B cell (primary cell): ENCODE results near the gene ARID4B. TPM values are rescaled to one million over a fixed set of nuclear protein-coding genes. Genes with fewer than 3 reads are reported as not detected.
A peak's percentile ranks its signal among the peaks of the same experiment; 100 is the strongest.

Experiments used
- ATAC-seq: fragments of 200-7000 bp; cut with Tn5 transposase; one replicate; pipeline ENCODE4 v1.10.0; 2021; ENCODE audit warnings: low read depth, mild to moderate bottlenecking, moderate number of reproducible peaks, moderate library complexity
- CTCF ChIA-PET: fragments of 350-600 bp; sonication (Branson Sonifier 250); formaldehyde crosslinking; loops from one replicate; lab custom pipeline; 2021; ENCODE audit warnings: antibody characterized with exemption, inconsistent platforms; lab: Charles Lee
- POLR2A ChIA-PET: fragments of 350-600 bp; sonication (Branson Sonifier 250); formaldehyde crosslinking; loops from one replicate; lab custom pipeline; 2021; ENCODE audit warnings: antibody characterized with exemption; lab: Charles Lee
- DNase-seq: peaks from one replicate; pipeline ENCODE4 v3.0.0; 2013
- H2AFZ ChIP-seq: 2 replicates; pipeline ENCODE4 v1.6.1; 2012; ENCODE audit warnings: mild to moderate bottlenecking, low read depth, low read length; ENCODE audit not compliant: insufficient read depth, poor library complexity, severe bottlenecking
- H3K27ac ChIP-seq, 2 donors: 1 replicate in 1 of 2; 2 replicates in 1 of 2; pipeline ENCODE4 v1.5.1; 2012 to 2013; ENCODE audit warnings: low read length in 2 of 2, mild to moderate bottlenecking in 2 of 2, moderate library complexity in 1 of 2
- H3K27me3 ChIP-seq, 4 experiments: fragments of 200-600 bp in 1 of 4; sonication (generic) in 1 of 4; replicated peaks in 1 of 4; 1 replicate in 2 of 4; 2 replicates in 2 of 4; pipeline versions ENCODE4 v1.6.1 to v1.7.0; 2013 to 2016; ENCODE audit warnings: low read length in 3 of 4, mild to moderate bottlenecking in 2 of 4, mixed read lengths in 1 of 4, moderate library complexity in 1 of 4; ENCODE audit not compliant: insufficient read depth in 4 of 4, control insufficient read depth in 3 of 4; ENCODE audit errors: control extremely low read depth in 1 of 4
- H3K36me3 ChIP-seq, 2 experiments: replicated peaks in 1 of 2; 1 replicate in 1 of 2; 2 replicates in 1 of 2; pipeline versions ENCODE4 v1.6.1 to v1.7.1; 2013; ENCODE audit warnings: low read length in 1 of 2; ENCODE audit not compliant: insufficient read depth in 2 of 2, control insufficient read depth in 1 of 2; ENCODE audit errors: control extremely low read depth in 1 of 2, extremely low read depth in 1 of 2
- H3K4me1 ChIP-seq, 2 donors: fragments of 200-600 bp in 1 of 2; sonication (generic) in 1 of 2; 1 replicate in 1 of 2; 2 replicates in 1 of 2; pipeline versions ENCODE4 v1.5.1 to v1.6.1; 2013 to 2017; ENCODE audit warnings: low read length in 2 of 2; ENCODE audit not compliant: control insufficient read depth in 2 of 2, insufficient read depth in 2 of 2
- H3K4me2 ChIP-seq: replicated peaks from 2 replicates; pipeline ENCODE3; 2012; ENCODE audit warnings: mild to moderate bottlenecking, low read depth, low read length; ENCODE audit not compliant: poor library complexity, severe bottlenecking
- H3K4me3 ChIP-seq, 5 experiments: fragments of 200-600 bp in 1 of 5; sonication (generic) in 1 of 5; 1 replicate in 3 of 5; 2 replicates in 2 of 5; pipeline versions ENCODE4 v1.5.1 to v1.7.0; 2011 to 2016; ENCODE audit warnings: low read length in 4 of 5, mild to moderate bottlenecking in 4 of 5, low read depth in 2 of 5, control low read depth in 1 of 5, moderate library complexity in 1 of 5; ENCODE audit not compliant: insufficient read depth in 1 of 5; ENCODE audit errors: control extremely low read depth in 1 of 5, extremely low read depth in 1 of 5
- H3K79me2 ChIP-seq: fragments of 200-600 bp; sonication (generic); one replicate; pipeline ENCODE4 v1.6.0; 2016; ENCODE audit warnings: low read length; ENCODE audit not compliant: control insufficient read depth, insufficient read depth
- H3K9ac ChIP-seq: fragments of 200-600 bp; sonication (generic); 2 replicates; pipeline ENCODE4 v1.6.1; 2017; ENCODE audit warnings: mild to moderate bottlenecking, low read length, moderate library complexity
- H3K9me3 ChIP-seq, 3 donors: one replicate each; pipeline versions ENCODE4 v1.6.1 to v1.7.1; 2013; ENCODE audit warnings: low read length in 2 of 3; ENCODE audit not compliant: control insufficient read depth in 2 of 3, insufficient read depth in 1 of 3; ENCODE audit errors: control extremely low read depth in 1 of 3
- H4K20me1 ChIP-seq: 2 replicates; pipeline ENCODE4 v1.6.0; 2012; ENCODE audit warnings: mild to moderate bottlenecking, low read length; ENCODE audit not compliant: insufficient read depth, control insufficient read depth, poor library complexity, severe bottlenecking
- H3K27ac Mint-ChIP-seq: one replicate; pipeline ENCODE4 v1.8.0; 2021; ENCODE audit warnings: mixed read lengths
- H3K27me3 Mint-ChIP-seq: one replicate; pipeline ENCODE4 v1.8.0; 2021; ENCODE audit warnings: mixed read lengths
- H3K4me1 Mint-ChIP-seq: one replicate; pipeline ENCODE4 v1.8.0; 2021; ENCODE audit warnings: mixed read lengths
- H3K4me3 Mint-ChIP-seq: one replicate; pipeline ENCODE4 v1.8.0; 2021; ENCODE audit warnings: mixed read lengths
- H3K9me3 Mint-ChIP-seq: one replicate; pipeline ENCODE4 v1.8.0; 2022; ENCODE audit warnings: mixed read lengths; ENCODE audit not compliant: insufficient read depth
- CTCF ChIP-seq: fragments of 200-600 bp; IDR thresholded peaks from one replicate; pipeline ENCODE4 v1.8.0; 2022; ENCODE audit warnings: antibody characterized with exemption, mild to moderate bottlenecking
- EZH2 ChIP-seq: IDR thresholded peaks from 2 replicates; pipeline ENCODE4 v1.6.1; 2012; ENCODE audit warnings: borderline replicate concordance, low read depth, mild to moderate bottlenecking, moderate library complexity, low read length; ENCODE audit not compliant: insufficient read depth, poor library complexity, severe bottlenecking
- WGBS: methylation state at CpG from one replicate; pipeline ENCODE4 v1.1.5; 2013; ENCODE audit warnings: missing lambda C conversion rate; ENCODE audit not compliant: insufficient coverage; 5-methylcytosine and 5-hydroxymethylcytosine counted together
- intact Hi-C: fragments of 100-400 bp; cut with micrococcal nuclease; formaldehyde crosslinking; loops from one replicate; pipeline ENCODE4 v1.10.0; 2022
- polyA plus RNA-seq: library from polyadenylated mRNA; depleted of rRNA; stranded (reverse); fragments of >200 nt; gene quantifications from 2 replicates; pipeline ENCODE4 v1.2.3, GENCODE V29; 2012
- total RNA-seq, 2 donors: library from RNA; stranded (reverse); fragments of 120-200 nt in 1 of 2; gene quantifications; 1 replicate in 1 of 2; 2 replicates in 1 of 2; pipeline versions ENCODE4 v1.2.3 to v1.2.4, GENCODE V29; 2013 to 2022

ARID4B gene
- total and polyA plus RNA-seq, 2 donors (not counting 1 experiment from before 2014, with no cell fraction given): 13.2 to 110 TPM

GRCh38 chr1:235375919-235376605, 48.1 kb upstream of the ARID4B start:
- Histone ChIP-seq H3K79me2 (peaks cover 60% of the 10 kb centered on the region), H4K20me1 (peaks cover 4% of the 10 kb centered on the region), H2AFZ (no peak overlapping the region), H3K27me3 (no peaks in the 10 kb centered on the region), H3K36me3 (peaks cover 2 to 9% of the 10 kb centered on the region in 2 experiments), H3K4me2 (no peak overlapping the region), H3K4me1 (no peaks in the 10 kb centered on the region), H3K4me3 (no peak overlapping the region), H3K9me3 (no peaks in the 10 kb centered on the region), H3K9ac (no peak overlapping the region), H3K27ac (no peak overlapping the region)
- H3K4me3 Mint-ChIP-seq: no peak overlapping the region
- ChIA-PET CTCF (interaction anchor here (0.9 to 1.9 kb wide), 2 partner anchors 39 to 128 kb away, joined by 3 to 6 read pairs; partner anchors contain the start of gene B3GALNT2), POLR2A (no interaction called here)
- 93% methylated on average over 5 of the region's 6 CpGs for WGBS
- H3K4me1 Mint-ChIP-seq: peaks cover 5% of the 10 kb centered on the region
- DNase-seq (no peak), ATAC-seq (no peak)
- intact Hi-C loops: no loop called here
- TF ChIP-seq CTCF (no peak), EZH2 (no peak)
- no peak overlapping the region for H3K27ac Mint-ChIP-seq
- no peaks in the 10 kb centered on the region for H3K9me3 Mint-ChIP-seq
- no peaks in the 10 kb centered on the region for H3K27me3 Mint-ChIP-seq

GRCh38 chr1:235369802-235370201, 41.8 kb upstream of the ARID4B start:
- intact Hi-C loops: loop anchor here (10.0 kb wide), 2 partner anchors 135 to 1425 kb away; partner anchors contain the start of genes B3GALNT2 and MTR
- H3K4me1 Mint-ChIP-seq: peaks cover 25% of the 10 kb centered on the region
- no peak overlapping the region for H3K9ac ChIP-seq
- H3K4me1 ChIP-seq: peaks cover 12% of the 10 kb centered on the region in 2 donors
- DNase-seq: no peak
- CTCF ChIA-PET: no interaction called here
- no peaks in the 10 kb centered on the region for H3K27me3 ChIP-seq
- POLR2A ChIA-PET: no interaction called here
- no peaks in the 10 kb centered on the region for H4K20me1 ChIP-seq
- no peak overlapping the region for H3K27ac ChIP-seq
- no peak overlapping the region for H3K4me2 ChIP-seq
- H3K4me3 ChIP-seq: no peak overlapping the region
- no peak overlapping the region for H3K27ac Mint-ChIP-seq
- ATAC-seq: no peak
- WGBS: 89% methylated on average over 4 of the region's 5 CpGs
- peaks cover 64% of the 10 kb centered on the region for H3K79me2 ChIP-seq
- no peaks in the 10 kb centered on the region for H3K27me3 Mint-ChIP-seq
- no peaks in the 10 kb centered on the region for H3K36me3 ChIP-seq
- peak overlapping the region; percentile 11 for H3K4me3 Mint-ChIP-seq
- no peaks in the 10 kb centered on the region for H3K9me3 ChIP-seq
- TF ChIP-seq EZH2 (no peak), CTCF (no peak)
- H3K9me3 Mint-ChIP-seq: no peaks in the 10 kb centered on the region
- no peak overlapping the region for H2AFZ ChIP-seq
